ENCODE data around the gene HNRNPLL.

HNRNPLL gene

DNA sequence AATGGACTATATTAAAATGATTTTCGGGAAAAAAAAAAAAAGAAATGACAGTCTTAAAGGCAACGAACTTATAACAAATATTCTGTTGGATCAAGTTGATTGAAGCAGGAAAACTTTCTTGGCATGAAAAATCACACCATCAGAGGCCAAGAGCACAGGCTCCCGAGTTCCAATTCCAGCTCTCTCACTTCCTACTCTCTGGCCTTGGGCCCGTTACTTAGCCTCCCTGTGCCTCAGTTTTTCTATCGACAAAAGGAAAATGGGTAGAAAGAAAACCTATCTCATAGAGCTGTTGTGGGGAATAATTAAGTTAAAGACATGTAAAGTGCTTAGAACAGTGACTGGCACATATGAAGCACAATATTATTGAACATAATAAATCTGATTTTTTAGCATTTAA lies 74.2 kb downstream of the HNRNPLL start:
- no peak for DNase-seq (ENCODE audit: low spot score)
- in situ Hi-C loops (cut with MboI; ENCODE audit: low sequenced_read_pairs, unreplicated experiment) = no loop called here
- TF ChIP-seq, protein P1, sequence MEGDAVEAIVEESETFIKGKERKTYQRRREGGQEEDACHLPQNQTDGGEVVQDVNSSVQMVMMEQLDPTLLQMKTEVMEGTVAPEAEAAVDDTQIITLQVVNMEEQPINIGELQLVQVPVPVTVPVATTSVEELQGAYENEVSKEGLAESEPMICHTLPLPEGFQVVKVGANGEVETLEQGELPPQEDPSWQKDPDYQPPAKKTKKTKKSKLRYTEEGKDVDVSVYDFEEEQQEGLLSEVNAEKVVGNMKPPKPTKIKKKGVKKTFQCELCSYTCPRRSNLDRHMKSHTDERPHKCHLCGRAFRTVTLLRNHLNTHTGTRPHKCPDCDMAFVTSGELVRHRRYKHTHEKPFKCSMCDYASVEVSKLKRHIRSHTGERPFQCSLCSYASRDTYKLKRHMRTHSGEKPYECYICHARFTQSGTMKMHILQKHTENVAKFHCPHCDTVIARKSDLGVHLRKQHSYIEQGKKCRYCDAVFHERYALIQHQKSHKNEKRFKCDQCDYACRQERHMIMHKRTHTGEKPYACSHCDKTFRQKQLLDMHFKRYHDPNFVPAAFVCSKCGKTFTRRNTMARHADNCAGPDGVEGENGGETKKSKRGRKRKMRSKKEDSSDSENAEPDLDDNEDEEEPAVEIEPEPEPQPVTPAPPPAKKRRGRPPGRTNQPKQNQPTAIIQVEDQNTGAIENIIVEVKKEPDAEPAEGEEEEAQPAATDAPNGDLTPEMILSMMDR (IDR thresholded peaks at IDR 0.05; ENCODE audit: borderline replicate concordance, control extremely low read depth, extremely low read depth, insufficient read depth, missing control alignments) = no peak

DNA sequence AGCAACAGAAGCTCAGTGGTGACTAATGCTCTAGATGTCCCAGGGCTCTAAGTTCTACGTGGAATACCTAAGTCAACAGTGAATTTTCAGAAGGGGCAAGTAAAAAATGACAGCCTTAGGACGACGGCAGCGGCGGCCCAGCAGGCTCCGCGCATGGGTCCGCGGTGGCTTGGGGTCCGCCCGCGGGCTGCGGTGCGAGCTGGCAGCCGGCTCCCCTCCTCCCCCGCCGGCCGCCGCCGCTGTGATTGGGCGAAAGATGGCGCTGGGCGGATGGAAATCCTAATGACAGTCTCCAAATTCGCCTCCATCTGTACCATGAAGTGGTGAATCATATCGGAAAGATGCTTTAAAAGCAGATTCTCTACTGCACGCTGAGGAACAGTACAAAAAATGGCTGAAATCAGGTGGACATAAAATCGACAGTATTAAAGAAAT lies 74.7 kb downstream of the HNRNPLL start:
- DNase-seq (ENCODE audit: low spot score) = peak; percentile 48
- in situ Hi-C loops (cut with MboI; ENCODE audit: low sequenced_read_pairs, unreplicated experiment) = no loop called here
- TF ChIP-seq, protein P1 (IDR thresholded peaks at IDR 0.05; ENCODE audit: borderline replicate concordance, control extremely low read depth, extremely low read depth, insufficient read depth, missing control alignments) = no peak

DNA sequence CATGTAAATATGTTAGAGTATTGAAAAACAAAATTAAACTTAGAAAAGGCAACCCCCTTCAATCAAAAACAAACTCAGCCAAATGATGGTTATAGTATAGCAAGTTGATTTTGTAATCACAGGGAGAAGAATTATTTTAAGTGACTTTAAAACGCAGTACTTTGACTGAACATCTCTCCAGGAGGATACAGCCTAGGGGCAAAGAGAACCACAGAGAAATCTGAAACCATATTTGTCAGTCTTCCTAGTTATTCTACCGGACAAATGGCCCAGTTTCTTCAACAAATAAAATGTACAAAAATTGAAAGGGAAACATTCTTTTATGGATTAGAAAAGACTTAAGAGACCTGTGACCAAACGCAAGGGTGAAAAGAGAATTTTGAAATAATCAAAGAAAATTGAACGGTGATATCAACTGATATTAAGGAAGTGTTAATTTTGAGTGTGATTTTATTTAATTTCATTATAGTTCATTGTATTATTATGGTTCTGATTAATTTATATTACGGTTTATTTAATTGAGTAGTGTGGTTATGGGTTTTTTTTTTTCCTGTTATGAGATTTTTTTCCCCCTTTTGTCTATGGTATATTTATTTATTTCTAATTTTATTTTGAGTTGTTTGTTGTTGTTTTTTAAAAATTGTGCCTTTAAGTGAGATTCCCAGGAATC lies 75.3 kb downstream of the HNRNPLL start:
- in situ Hi-C loops (cut with MboI; ENCODE audit: low sequenced_read_pairs, unreplicated experiment) = no loop called here
- TF ChIP-seq, protein P1 (IDR thresholded peaks at IDR 0.05; ENCODE audit: borderline replicate concordance, control extremely low read depth, extremely low read depth, insufficient read depth, missing control alignments) = no peak
- DNase-seq (ENCODE audit: low spot score) = no peak

DNA sequence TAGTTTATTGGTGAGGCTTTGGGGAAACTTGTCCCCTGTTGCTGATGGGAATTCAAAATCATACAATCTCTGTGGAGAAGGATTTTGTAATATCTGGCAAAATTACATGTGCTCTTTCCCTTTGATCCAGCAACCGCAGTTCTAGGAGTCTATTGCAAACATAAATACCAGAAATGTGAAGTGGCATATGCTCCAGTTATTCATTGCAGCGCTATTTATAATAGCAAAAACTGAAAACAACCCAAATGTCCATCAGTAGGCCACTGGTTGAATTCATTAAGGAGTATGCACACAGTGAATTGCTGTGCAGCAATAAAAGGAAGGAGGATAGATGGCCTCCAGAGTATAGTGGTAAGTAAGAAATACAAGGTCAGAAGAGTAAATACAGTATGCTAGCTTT lies 76.5 kb downstream of the HNRNPLL start:
- DNase-seq (ENCODE audit: low spot score) = no peak
- TF ChIP-seq, protein P1 (IDR thresholded peaks at IDR 0.05; ENCODE audit: borderline replicate concordance, control extremely low read depth, extremely low read depth, insufficient read depth, missing control alignments) = no peak
- in situ Hi-C loops (cut with MboI; ENCODE audit: low sequenced_read_pairs, unreplicated experiment) = no loop called here

DNA sequence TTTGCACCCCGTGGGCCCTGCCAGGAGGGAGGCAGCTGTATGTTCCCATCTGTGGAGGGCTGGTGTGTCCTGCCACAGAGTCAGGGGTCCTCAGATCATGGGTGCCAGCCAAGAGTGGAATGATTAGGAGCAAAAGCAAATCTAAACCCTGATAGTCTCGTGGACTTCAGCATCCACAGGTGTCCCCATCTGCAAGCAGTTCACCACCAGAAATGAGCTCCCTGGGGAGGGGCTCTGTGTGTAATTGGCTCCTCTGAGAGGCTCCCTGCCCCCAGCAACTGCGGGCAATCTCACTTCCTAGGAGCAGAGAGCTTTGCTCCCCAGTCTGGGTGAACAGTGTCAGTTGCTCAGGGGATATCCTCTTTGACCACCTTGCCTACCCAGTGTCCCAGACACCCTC lies 78.1 kb downstream of the HNRNPLL start:
- TF ChIP-seq, protein P1 (IDR thresholded peaks at IDR 0.05; ENCODE audit: borderline replicate concordance, control extremely low read depth, extremely low read depth, insufficient read depth, missing control alignments) = no peak
- no peak for DNase-seq (ENCODE audit: low spot score)
- in situ Hi-C loops (cut with MboI; ENCODE audit: low sequenced_read_pairs, unreplicated experiment) = no loop called here

DNA sequence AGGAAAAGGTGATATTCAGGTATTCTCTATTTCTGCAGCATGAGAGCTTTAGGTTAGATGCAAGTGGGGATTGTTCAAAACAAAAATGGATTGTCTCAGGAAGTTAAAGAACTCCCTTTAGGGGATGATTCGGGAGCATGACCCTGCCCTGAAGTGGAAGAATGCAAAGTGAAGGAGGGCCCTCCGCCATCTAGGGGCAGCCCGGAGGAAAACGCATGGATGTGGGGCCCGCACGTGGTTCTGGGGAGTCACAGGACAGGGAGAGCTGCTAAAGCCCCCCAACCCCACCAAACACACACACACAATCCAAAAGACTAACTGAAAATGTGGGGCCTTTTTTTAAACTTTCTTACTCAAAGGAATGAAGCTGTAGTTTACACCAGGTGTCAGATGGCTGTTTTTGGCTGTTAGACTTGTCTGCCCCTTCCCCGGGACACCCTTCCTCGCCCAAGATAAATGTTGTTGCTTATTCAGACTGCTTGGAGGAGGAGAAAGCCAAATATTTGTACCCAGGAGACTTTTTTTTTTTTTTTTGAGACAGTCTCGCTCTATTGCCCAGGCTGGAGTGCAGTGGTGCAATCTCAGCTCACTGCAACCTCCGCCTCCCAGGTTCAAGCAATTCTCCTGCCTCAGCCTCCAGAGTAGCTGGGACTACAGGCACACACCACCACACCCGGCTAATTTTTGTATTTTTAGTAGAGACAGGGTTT lies 78.8 kb downstream of the HNRNPLL start:
- TF ChIP-seq, protein P1 (IDR thresholded peaks at IDR 0.05; ENCODE audit: borderline replicate concordance, control extremely low read depth, extremely low read depth, insufficient read depth, missing control alignments) = no peak
- DNase-seq (ENCODE audit: low spot score) = no peak
- in situ Hi-C loops (cut with MboI; ENCODE audit: low sequenced_read_pairs, unreplicated experiment) = no loop called here
